Mammary epithelial cell (primary cell): ENCODE measurements around the gene SF3B2.
"Not testable (repeated sequence)": the region's sequence is repeated elsewhere in the genome, so short reads cannot be mapped to it uniquely, and the experiment has no call there.

ENCODE experiments used
- CTCF ChIP-seq, 2 donors: IDR thresholded peaks in 1 of 2; conservative IDR thresholded peaks in 1 of 2; 2 replicates each; pipeline ENCODE4 v1.5.1; 2011 to 2012; ENCODE audit warnings: inconsistent platforms in 2 of 2, low read length in 2 of 2, mild to moderate bottlenecking in 2 of 2, control low read depth in 1 of 2, low read depth in 1 of 2; ENCODE audit not compliant: insufficient read depth in 1 of 2; ENCODE audit errors: extremely low read depth in 1 of 2
- EZH2 ChIP-seq: IDR thresholded peaks from 2 replicates; pipeline ENCODE4 v1.6.1; 2012; ENCODE audit warnings: low read length, inconsistent platforms, borderline replicate concordance

- not testable (repeated sequence) for TF ChIP-seq CTCF (conservative IDR thresholded peaks at IDR 0.05 in 1 of 2, IDR thresholded peaks at IDR 0.05 in 1 of 2; ENCODE audit: extremely low read depth in 1 of 2, insufficient read depth in 1 of 2, low read depth in 1 of 2, low read length in 2 of 2); EZH2
These were observed 47.6 kb downstream of the SF3B2 start for GRCh38 chr11:66099746-66100145.
